ENCODE measurements around the gene LRRC15. TPM values are rescaled to one million over a fixed set of nuclear protein-coding genes. Genes with fewer than 3 reads are reported as not detected.

Gene LRRC15
- 0.01 TPM for polyA plus RNA-seq (2013, experiment 1 of 2)
- 0.01 TPM for polyA plus RNA-seq (2013, experiment 2 of 2)

GRCh38 chr3:194369522-194370279 lies at the start of gene LRRC15:
Gene LRRC15 (minus strand): TSS chr3:194369743. CDS start chr3:194361043, 8,700 bp downstream.
- DNase-seq (ENCODE audit: low spot score) = peak; percentile 41
- Histone ChIP-seq H3K27ac (replicated peaks; ENCODE audit: low read length) (no peak within 1 kb of the TSS), H2BK15ac (ENCODE audit: low read length) (peak within 1 kb of the TSS; percentile 90), H3K36me3 (replicated peaks in 1 of 2; ENCODE audit: control insufficient read depth in 2 of 2, insufficient read depth in 2 of 2, low read length in 2 of 2) (no peaks in the 10 kb centered on the region), H2AFZ (ENCODE audit: low read length) (peak within 1 kb of the TSS; percentile 19), H3K23ac (ENCODE audit: low read depth, low read length, poor library complexity) (peak within 1 kb of the TSS; percentile 62), H4K8ac (ENCODE audit: low read depth, low read length) (no peak within 1 kb of the TSS), H4K91ac (ENCODE audit: low read depth, low read length, poor library complexity) (no peak within 1 kb of the TSS), H3K18ac (ENCODE audit: low read length) (peak within 1 kb of the TSS; percentile 76), H3K4me2 (ENCODE audit: insufficient read depth, low read length, poor library complexity, severe bottlenecking) (no peak within 1 kb of the TSS), H3K14ac (ENCODE audit: low read length) (peak within 1 kb of the TSS; percentile 65), H3K27me3 (ENCODE audit: control insufficient read depth in 3 of 3, insufficient read depth in 3 of 3, low read depth in 1 of 3, low read length in 3 of 3) (peaks cover 0 to 63% (median 3%) of the 10 kb centered on the region in 3 experiments), H3K4ac (ENCODE audit: low read length) (peak within 1 kb of the TSS; percentile 46), H3K4me3 (ENCODE audit: low read length in 2 of 2) (no peak within 1 kb of the TSS), H2BK120ac (ENCODE audit: low read depth, low read length) (peak within 1 kb of the TSS; percentile 69), H2AK5ac (ENCODE audit: low read depth, low read length) (peak within 1 kb of the TSS; percentile 76), H3K9me3 (replicated peaks in 1 of 2; ENCODE audit: control insufficient read depth in 2 of 2, insufficient read depth in 1 of 2, low read depth in 1 of 2, low read length in 2 of 2) (no peaks in the 10 kb centered on the region), H2BK12ac (ENCODE audit: low read length) (peak within 1 kb of the TSS; percentile 63), H3K79me1 (ENCODE audit: low read depth, low read length) (no peaks in the 10 kb centered on the region), H3K9ac (ENCODE audit: low read depth, low read length, poor library complexity) (peak within 1 kb of the TSS; percentile 33), H2BK5ac (ENCODE audit: low read length) (peak within 1 kb of the TSS; percentile 93), H3K4me1 (ENCODE audit: control insufficient read depth in 2 of 2, insufficient read depth in 1 of 2, low read depth in 1 of 2, low read length in 2 of 2) (peaks cover 4 to 23% of the 10 kb centered on the region in 2 donors)
- no CpG with 5 or more reads among the region's 21 CpGs for WGBS, 2 donors (ENCODE audit: extremely low coverage in 2 of 2, insufficient read length in 2 of 2, insufficient replicate concordance in 1 of 2)

- Histone ChIP-seq H3K4me3 (ENCODE audit: low read length in 2 of 2) (no peak overlapping the region), H3K27me3 (ENCODE audit: control insufficient read depth in 3 of 3, insufficient read depth in 3 of 3, low read depth in 1 of 3, low read length in 3 of 3) (no peaks in the 10 kb centered on the region)
These were observed 49.1 kb upstream of the LRRC15 start for GRCh38 chr3:194418671-194419070.

GRCh38 chr3:194407423-194407822 lies 37.9 kb upstream of the LRRC15 start:
- H3K14ac ChIP-seq (ENCODE audit: low read length) = no peak overlapping the region
- WGBS, 2 donors (ENCODE audit: extremely low coverage in 2 of 2, insufficient read length in 2 of 2, insufficient replicate concordance in 1 of 2) = no CpG with 5 or more reads among the region's 7 CpGs
- peaks cover 5 to 60% of the 10 kb centered on the region in 2 donors for H3K36me3 ChIP-seq (replicated peaks in 1 of 2; ENCODE audit: control insufficient read depth in 2 of 2, insufficient read depth in 2 of 2, low read length in 2 of 2)
- no peak for DNase-seq (ENCODE audit: low spot score)
- H2AK5ac ChIP-seq (ENCODE audit: low read depth, low read length) = no peak overlapping the region
- no peak overlapping the region for H2BK12ac ChIP-seq (ENCODE audit: low read length)
- no peak overlapping the region for H3K4ac ChIP-seq (ENCODE audit: low read length)
- no peak overlapping the region for H2BK5ac ChIP-seq (ENCODE audit: low read length)
- H3K18ac ChIP-seq (ENCODE audit: low read length) = no peak overlapping the region
- no peak overlapping the region for H4K91ac ChIP-seq (ENCODE audit: low read depth, low read length, poor library complexity)
- H3K4me2 ChIP-seq (ENCODE audit: insufficient read depth, low read length, poor library complexity, severe bottlenecking) = no peak overlapping the region
- H3K9ac ChIP-seq (ENCODE audit: low read depth, low read length, poor library complexity) = no peak overlapping the region
- H2BK120ac ChIP-seq (ENCODE audit: low read depth, low read length) = no peak overlapping the region
- H2AFZ ChIP-seq (ENCODE audit: low read length) = no peak overlapping the region
- no peak overlapping the region for H3K27ac ChIP-seq (replicated peaks; ENCODE audit: low read length)
- H3K27me3 ChIP-seq (ENCODE audit: control insufficient read depth in 3 of 3, insufficient read depth in 3 of 3, low read depth in 1 of 3, low read length in 3 of 3) = no peaks in the 10 kb centered on the region
- no peak overlapping the region for H2BK15ac ChIP-seq (ENCODE audit: low read length)
- H4K8ac ChIP-seq (ENCODE audit: low read depth, low read length) = no peak overlapping the region
- no peak overlapping the region for H3K23ac ChIP-seq (ENCODE audit: low read depth, low read length, poor library complexity)
- peaks cover 2% of the 10 kb centered on the region for H3K79me1 ChIP-seq (ENCODE audit: low read depth, low read length)
- H3K4me3 ChIP-seq (ENCODE audit: low read length in 2 of 2) = no peak overlapping the region
- peaks cover 0 to 24% of the 10 kb centered on the region in 2 donors for H3K4me1 ChIP-seq (ENCODE audit: control insufficient read depth in 2 of 2, insufficient read depth in 1 of 2, low read depth in 1 of 2, low read length in 2 of 2)
- no peaks in the 10 kb centered on the region for H3K9me3 ChIP-seq (replicated peaks in 1 of 2; ENCODE audit: control insufficient read depth in 2 of 2, insufficient read depth in 1 of 2, low read depth in 1 of 2, low read length in 2 of 2)

More at GRCh38 chr3:194418671-194419070, 49.1 kb upstream of the LRRC15 start:
- no CpG with 5 or more reads among the region's 2 CpGs for WGBS, 2 donors (ENCODE audit: extremely low coverage in 2 of 2, insufficient read length in 2 of 2, insufficient replicate concordance in 1 of 2)
- Histone ChIP-seq H3K27ac (replicated peaks; ENCODE audit: low read length) (no peak overlapping the region), H2BK12ac (ENCODE audit: low read length) (no peak overlapping the region), H3K79me1 (ENCODE audit: low read depth, low read length) (peaks cover 3% of the 10 kb centered on the region), H2BK15ac (ENCODE audit: low read length) (no peak overlapping the region), H2BK120ac (ENCODE audit: low read depth, low read length) (no peak overlapping the region), H2AFZ (ENCODE audit: low read length) (no peak overlapping the region), H3K4ac (ENCODE audit: low read length) (no peak overlapping the region), H3K9ac (ENCODE audit: low read depth, low read length, poor library complexity) (no peak overlapping the region), H3K4me1 (ENCODE audit: control insufficient read depth in 2 of 2, insufficient read depth in 1 of 2, low read depth in 1 of 2, low read length in 2 of 2) (no peaks in the 10 kb centered on the region), H3K36me3 (replicated peaks in 1 of 2; ENCODE audit: control insufficient read depth in 2 of 2, insufficient read depth in 2 of 2, low read length in 2 of 2) (peaks cover 5 to 87% of the 10 kb centered on the region in 2 donors), H2AK5ac (ENCODE audit: low read depth, low read length) (no peak overlapping the region), H2BK5ac (ENCODE audit: low read length) (no peak overlapping the region), H3K18ac (ENCODE audit: low read length) (no peak overlapping the region), H4K8ac (ENCODE audit: low read depth, low read length) (no peak overlapping the region), H3K4me2 (ENCODE audit: insufficient read depth, low read length, poor library complexity, severe bottlenecking) (no peak overlapping the region), H3K23ac (ENCODE audit: low read depth, low read length, poor library complexity) (no peak overlapping the region), H3K9me3 (replicated peaks in 1 of 2; ENCODE audit: control insufficient read depth in 2 of 2, insufficient read depth in 1 of 2, low read depth in 1 of 2, low read length in 2 of 2) (no peaks in the 10 kb centered on the region), H4K91ac (ENCODE audit: low read depth, low read length, poor library complexity) (no peak overlapping the region), H3K14ac (ENCODE audit: low read length) (no peak overlapping the region)
- DNase-seq (ENCODE audit: low spot score) = no peak

- Histone ChIP-seq H2AFZ (ENCODE audit: low read length) (no peak overlapping the region), H3K23ac (ENCODE audit: low read depth, low read length, poor library complexity) (no peak overlapping the region), H3K27me3 (ENCODE audit: control insufficient read depth in 3 of 3, insufficient read depth in 3 of 3, low read depth in 1 of 3, low read length in 3 of 3) (no peaks in the 10 kb centered on the region), H4K91ac (ENCODE audit: low read depth, low read length, poor library complexity) (no peak overlapping the region), H2BK120ac (ENCODE audit: low read depth, low read length) (no peak overlapping the region), H2AK5ac (ENCODE audit: low read depth, low read length) (no peak overlapping the region), H3K9ac (ENCODE audit: low read depth, low read length, poor library complexity) (no peak overlapping the region), H3K36me3 (replicated peaks in 1 of 2; ENCODE audit: control insufficient read depth in 2 of 2, insufficient read depth in 2 of 2, low read length in 2 of 2) (peaks cover 3 to 46% of the 10 kb centered on the region in 2 donors), H3K4ac (ENCODE audit: low read length) (no peak overlapping the region), H3K27ac (replicated peaks; ENCODE audit: low read length) (no peak overlapping the region), H2BK12ac (ENCODE audit: low read length) (no peak overlapping the region), H3K14ac (ENCODE audit: low read length) (no peak overlapping the region), H3K9me3 (replicated peaks in 1 of 2; ENCODE audit: control insufficient read depth in 2 of 2, insufficient read depth in 1 of 2, low read depth in 1 of 2, low read length in 2 of 2) (no peaks in the 10 kb centered on the region), H2BK5ac (ENCODE audit: low read length) (no peak overlapping the region), H3K79me1 (ENCODE audit: low read depth, low read length) (no peaks in the 10 kb centered on the region), H3K4me1 (ENCODE audit: control insufficient read depth in 2 of 2, insufficient read depth in 1 of 2, low read depth in 1 of 2, low read length in 2 of 2) (peaks cover 2 to 32% of the 10 kb centered on the region in 2 donors), H3K4me2 (ENCODE audit: insufficient read depth, low read length, poor library complexity, severe bottlenecking) (no peak overlapping the region), H4K8ac (ENCODE audit: low read depth, low read length) (no peak overlapping the region), H2BK15ac (ENCODE audit: low read length) (no peak overlapping the region), H3K4me3 (ENCODE audit: low read length in 2 of 2) (no peak overlapping the region), H3K18ac (ENCODE audit: low read length) (no peak overlapping the region)
- WGBS, 2 donors (ENCODE audit: extremely low coverage in 2 of 2, insufficient read length in 2 of 2, insufficient replicate concordance in 1 of 2) = no CpG with 5 or more reads among the region's 2 CpGs
- no peak for DNase-seq (ENCODE audit: low spot score)
These were observed 36.2 kb upstream of the LRRC15 start for GRCh38 chr3:194405766-194406165.
